ENCODE results near the gene TLK1. TPM values are rescaled to one million over a fixed set of nuclear protein-coding genes. Genes with fewer than 3 reads are reported as not detected.

Gene TLK1
- total RNA-seq, 1 donor from 2014 or later = 35.8 TPM

- Histone ChIP-seq H3K9me3 (no peaks in the 10 kb centered on the region), H3K4me1 (peaks cover 5% of the 10 kb centered on the region), H3K36me3 (no peaks in the 10 kb centered on the region), H3K27ac (no peak overlapping the region), H3K27me3 (no peaks in the 10 kb centered on the region), H3K4me3 (no peak overlapping the region)
- TF ChIP-seq POLR2A (IDR thresholded peaks at IDR 0.05) = no peak
- TF ChIP-seq, protein P1, sequence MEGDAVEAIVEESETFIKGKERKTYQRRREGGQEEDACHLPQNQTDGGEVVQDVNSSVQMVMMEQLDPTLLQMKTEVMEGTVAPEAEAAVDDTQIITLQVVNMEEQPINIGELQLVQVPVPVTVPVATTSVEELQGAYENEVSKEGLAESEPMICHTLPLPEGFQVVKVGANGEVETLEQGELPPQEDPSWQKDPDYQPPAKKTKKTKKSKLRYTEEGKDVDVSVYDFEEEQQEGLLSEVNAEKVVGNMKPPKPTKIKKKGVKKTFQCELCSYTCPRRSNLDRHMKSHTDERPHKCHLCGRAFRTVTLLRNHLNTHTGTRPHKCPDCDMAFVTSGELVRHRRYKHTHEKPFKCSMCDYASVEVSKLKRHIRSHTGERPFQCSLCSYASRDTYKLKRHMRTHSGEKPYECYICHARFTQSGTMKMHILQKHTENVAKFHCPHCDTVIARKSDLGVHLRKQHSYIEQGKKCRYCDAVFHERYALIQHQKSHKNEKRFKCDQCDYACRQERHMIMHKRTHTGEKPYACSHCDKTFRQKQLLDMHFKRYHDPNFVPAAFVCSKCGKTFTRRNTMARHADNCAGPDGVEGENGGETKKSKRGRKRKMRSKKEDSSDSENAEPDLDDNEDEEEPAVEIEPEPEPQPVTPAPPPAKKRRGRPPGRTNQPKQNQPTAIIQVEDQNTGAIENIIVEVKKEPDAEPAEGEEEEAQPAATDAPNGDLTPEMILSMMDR (IDR thresholded peaks at IDR 0.05) = no peak
- intact Hi-C loops (cut with DNase I) = no loop called here
- no peak for DNase-seq (ENCODE audit: extremely low spot score in 2 of 2)
These were observed 20.7 kb upstream of the TLK1 start for GRCh38 chr2:171181064-171182049.

- Histone ChIP-seq H3K27ac (no peak overlapping the region), H3K4me1 (peaks cover 1% of the 10 kb centered on the region), H3K9me3 (no peaks in the 10 kb centered on the region), H3K27me3 (no peaks in the 10 kb centered on the region), H3K4me3 (no peak overlapping the region), H3K36me3 (no peaks in the 10 kb centered on the region)
- intact Hi-C loops (cut with DNase I) = no loop called here
- no peak for DNase-seq (ENCODE audit: extremely low spot score in 2 of 2)
- TF ChIP-seq, protein P1 (IDR thresholded peaks at IDR 0.05) = no peak
- TF ChIP-seq POLR2AphosphoS5 (IDR thresholded peaks at IDR 0.05; ENCODE audit: insufficient read depth in 1 of 2, low read depth in 1 of 2) (no peak), POLR2A (IDR thresholded peaks at IDR 0.05) (no peak)
These were observed 19.7 kb upstream of the TLK1 start for GRCh38 chr2:171180229-171180930.

GRCh38 chr2:171178993-171179392, 18.3 kb upstream of the TLK1 start:
- intact Hi-C loops (cut with DNase I) = no loop called here
- H3K4me1 ChIP-seq = no peaks in the 10 kb centered on the region
- H3K4me3 ChIP-seq = no peak overlapping the region
- H3K27me3 ChIP-seq = no peaks in the 10 kb centered on the region
- H3K9me3 ChIP-seq = no peaks in the 10 kb centered on the region
- no peaks in the 10 kb centered on the region for H3K36me3 ChIP-seq
- TF ChIP-seq POLR2AphosphoS5 (IDR thresholded peaks at IDR 0.05; ENCODE audit: insufficient read depth in 1 of 2, low read depth in 1 of 2) (no peak), POLR2A (IDR thresholded peaks at IDR 0.05) (no peak)
- TF ChIP-seq, protein P1 (IDR thresholded peaks at IDR 0.05) = no peak
- H3K27ac ChIP-seq = no peak overlapping the region
- no peak for DNase-seq (ENCODE audit: extremely low spot score in 2 of 2)

DNA sequence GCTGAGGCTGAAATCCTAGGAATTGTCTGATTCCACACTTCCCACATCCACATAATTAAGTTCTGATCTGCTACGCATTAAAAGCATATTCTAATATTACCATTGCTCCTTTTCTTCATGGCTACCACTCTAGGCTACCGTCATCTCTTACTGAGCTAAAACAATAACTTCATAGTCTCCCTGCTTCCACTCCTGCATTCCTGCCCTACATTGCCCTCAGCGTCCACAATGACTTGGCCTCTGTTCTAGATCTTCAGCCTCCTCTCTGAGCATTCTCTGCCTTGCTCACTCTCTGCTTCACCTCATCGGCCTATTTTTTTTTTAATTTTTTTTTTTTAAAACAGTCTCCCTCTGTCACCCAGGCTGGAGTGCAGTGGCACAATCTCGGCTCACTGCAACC, 15.8 kb upstream of the TLK1 start:
- TF ChIP-seq POLR2A (IDR thresholded peaks at IDR 0.05) (no peak), POLR2AphosphoS5 (IDR thresholded peaks at IDR 0.05; ENCODE audit: insufficient read depth in 1 of 2, low read depth in 1 of 2) (no peak)
- TF ChIP-seq, protein P1 (IDR thresholded peaks at IDR 0.05) = no peak
- intact Hi-C loops (cut with DNase I) = no loop called here

More for the DNA sequence above, 15.8 kb upstream of the TLK1 start:
- Histone ChIP-seq H3K9me3 (no peaks in the 10 kb centered on the region), H3K27me3 (no peaks in the 10 kb centered on the region), H3K4me1 (no peaks in the 10 kb centered on the region), H3K36me3 (no peaks in the 10 kb centered on the region), H3K27ac (no peak overlapping the region), H3K4me3 (no peak overlapping the region)
- no peak for DNase-seq (ENCODE audit: extremely low spot score in 2 of 2)
